Stimulated activated CD4-positive, alpha-beta T cell treated with anti-CD3 and anti-CD28 coated beads, TNF-alpha, amount 100 ng/mL, for 4 hours (primary cell): ENCODE measurements around the gene NUDT16L1.

Source experiments
- DNase-seq, 3 experiments: peaks; one replicate each; pipeline ENCODE4 v3.0.0-alpha.2; 2020; ENCODE audit warnings: low read depth in 3 of 3

Gene NUDT16L1

DNA sequence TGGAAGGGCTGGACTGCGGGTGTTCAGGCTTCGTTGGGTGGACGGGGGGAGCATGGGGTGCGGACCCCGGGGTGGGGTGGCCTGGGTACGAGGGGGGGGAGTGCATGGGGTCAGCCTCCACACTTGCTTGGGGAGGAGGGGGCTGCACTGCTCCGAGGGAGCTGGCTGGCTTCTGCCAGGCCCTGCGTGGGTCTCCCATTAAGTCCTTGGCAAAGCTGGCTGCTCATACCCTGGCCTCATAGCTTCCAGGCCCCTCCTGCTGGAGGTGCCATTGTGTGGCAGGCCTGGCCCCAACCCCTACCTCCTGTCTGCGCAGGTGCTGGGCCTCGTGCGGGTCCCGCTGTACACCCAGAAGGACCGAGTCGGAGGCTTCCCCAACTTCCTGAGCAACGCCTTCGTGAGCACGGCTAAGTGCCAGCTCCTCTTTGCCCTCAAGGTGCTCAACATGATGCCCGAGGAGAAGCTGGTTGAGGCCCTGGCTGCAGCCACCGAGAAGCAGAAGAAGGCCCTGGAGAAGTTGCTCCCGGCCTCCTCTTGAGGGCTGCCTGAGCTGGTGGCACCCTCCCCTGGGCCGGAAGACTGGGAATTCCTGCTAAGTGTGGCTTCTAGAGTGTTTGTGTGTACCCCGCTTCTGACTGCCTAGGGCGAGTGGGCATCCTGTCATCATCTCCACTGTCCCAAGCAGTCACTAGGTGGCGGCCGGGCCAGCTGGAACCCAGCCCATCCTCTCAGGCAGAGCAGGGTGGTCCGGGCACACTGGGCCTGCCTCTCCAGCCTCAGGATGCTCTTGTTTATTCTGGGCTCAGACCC is 1.5 kb downstream of the NUDT16L1 start:
- no peak for DNase-seq

- DNase-seq: no peak
Observed at GRCh38 chr16:4695473-4696171, 2.3 kb downstream of the NUDT16L1 start.

GRCh38 chr16:4696172-4696904 is 3.0 kb downstream of the NUDT16L1 start:
- DNase-seq: no peak

DNA sequence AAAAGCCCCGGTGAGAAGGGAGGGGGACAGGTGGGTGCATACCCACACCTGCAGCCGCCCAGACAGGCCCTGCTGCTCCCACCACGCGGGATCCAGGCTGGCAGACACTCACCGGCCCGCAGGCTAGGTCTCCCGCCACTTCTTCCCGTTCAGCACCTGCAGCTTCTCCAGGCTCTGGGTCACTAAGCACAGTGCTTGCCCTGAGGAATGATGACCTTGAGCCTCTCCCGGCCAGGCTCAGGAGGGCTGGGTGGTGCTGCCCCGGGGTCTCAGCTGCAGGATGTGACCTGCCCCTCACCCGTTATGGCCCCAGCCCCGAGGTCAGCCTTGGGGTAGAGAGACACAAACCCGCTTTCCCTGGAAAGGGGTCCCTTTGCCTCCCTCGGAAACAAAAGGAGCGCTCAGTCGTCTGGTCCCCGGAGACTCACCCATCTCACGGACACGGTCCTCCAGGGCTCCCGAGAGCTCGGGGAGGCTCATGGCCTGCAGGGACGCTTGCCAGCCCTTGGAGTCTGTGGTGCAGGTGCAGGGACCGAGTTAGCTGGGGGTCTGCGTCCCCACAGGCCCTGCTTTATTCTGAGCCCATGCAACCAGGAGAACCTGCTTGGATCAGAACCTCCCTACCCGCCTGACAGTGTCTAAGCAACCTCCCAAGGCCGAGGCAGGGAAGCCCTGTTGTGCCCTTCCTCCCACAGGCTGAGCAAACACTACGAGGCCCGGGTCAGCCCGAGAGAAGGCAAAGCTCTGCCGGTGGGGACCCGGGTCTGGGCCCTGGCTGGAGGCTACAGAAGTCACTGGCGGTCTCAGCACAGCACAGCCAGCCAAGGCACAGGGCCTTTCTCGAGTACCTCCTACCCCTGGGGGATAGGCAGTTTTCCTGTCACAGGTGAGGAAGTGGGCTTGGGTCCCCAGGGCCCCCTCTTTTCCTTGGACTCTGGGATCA is 3.8 kb downstream of the NUDT16L1 start:
- DNase-seq: no peak

- DNase-seq: no peak
Observed at GRCh38 chr16:4697848-4698291, 4.5 kb downstream of the NUDT16L1 start.

DNA sequence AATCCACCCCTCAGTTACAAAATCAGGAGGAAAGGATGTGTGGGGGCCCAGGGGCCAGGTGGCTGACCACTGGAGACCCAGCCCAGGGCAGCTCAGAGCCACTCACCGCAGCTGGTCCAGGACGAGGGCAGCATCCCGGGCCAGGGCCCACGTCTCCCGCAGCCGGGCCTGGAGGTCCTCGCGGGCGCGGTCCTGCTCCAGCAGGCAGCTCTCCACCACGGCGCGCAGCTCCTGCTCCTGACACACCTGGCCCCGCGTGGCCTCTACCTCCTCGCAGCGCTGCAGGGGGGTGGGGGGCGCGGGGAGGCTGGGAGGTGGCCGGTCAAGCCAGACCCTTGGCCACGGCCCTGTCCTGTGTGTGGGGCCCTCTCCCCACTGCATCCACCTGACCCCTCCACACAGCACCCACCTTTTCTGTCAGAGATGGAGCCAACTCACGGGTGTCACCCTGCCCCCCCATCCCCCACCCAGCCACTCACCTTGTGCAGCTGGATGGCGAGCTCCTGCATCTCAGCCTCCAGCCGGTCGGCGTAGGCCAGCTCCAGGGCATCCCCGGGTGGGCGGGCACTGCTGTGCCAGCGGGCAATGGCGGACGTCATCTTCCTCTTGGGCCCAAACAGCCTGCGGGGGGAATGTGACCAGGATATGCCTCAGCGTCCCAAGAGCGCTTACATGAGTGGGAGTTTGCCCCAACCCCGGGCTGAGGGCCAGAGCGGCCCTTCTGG is 5.1 kb downstream of the NUDT16L1 start:
- no peak for DNase-seq

GRCh38 chr16:4699046-4699556 is 5.7 kb downstream of the NUDT16L1 start:
- no peak for DNase-seq

DNA sequence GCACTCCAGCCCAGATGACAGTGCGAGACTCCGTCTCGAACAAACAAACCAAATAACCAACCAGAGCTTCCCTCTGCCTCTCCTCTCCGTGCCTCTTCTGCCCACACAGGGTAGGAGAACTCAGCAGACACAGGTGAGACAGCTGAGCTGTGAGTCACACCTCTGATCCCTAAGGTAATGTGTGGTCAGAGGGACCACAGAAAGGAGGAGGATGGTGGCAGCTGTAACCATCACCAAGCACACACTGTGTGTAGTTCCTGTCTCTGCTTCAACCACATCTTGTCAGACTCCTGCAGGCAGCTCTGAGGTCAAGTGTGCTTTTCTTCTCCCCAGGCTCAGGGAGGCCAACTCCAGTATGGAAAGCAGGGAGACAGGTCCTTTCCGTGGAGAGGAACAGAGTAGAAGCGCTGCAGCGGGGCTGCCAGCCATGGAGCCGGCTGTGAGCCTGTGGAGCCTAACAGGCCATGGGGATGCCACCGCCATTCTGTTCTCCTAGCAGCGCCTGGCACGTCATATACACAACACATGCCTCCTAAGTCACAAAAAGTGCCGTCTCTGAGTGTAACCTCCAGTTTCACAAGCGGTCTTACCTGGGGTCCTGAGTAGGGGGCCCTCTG is 7.1 kb downstream of the NUDT16L1 start:
- DNase-seq: no peak

- DNase-seq: no peak
Observed at GRCh38 chr16:4700997-4701743, 7.8 kb downstream of the NUDT16L1 start.

- DNase-seq: no peak
Observed at GRCh38 chr16:4701791-4702465, 8.6 kb downstream of the NUDT16L1 start.

- no peak for DNase-seq
Observed at GRCh38 chr16:4702466-4702808, 9.1 kb downstream of the NUDT16L1 start.

- no peak for DNase-seq
Observed at GRCh38 chr16:4703906-4704305, 10.5 kb downstream of the NUDT16L1 start.

GRCh38 chr16:4704491-4704890 is 11.1 kb downstream of the NUDT16L1 start:
- DNase-seq: no peak

- no peak for DNase-seq
Observed at GRCh38 chr16:4704913-4705312, 11.6 kb downstream of the NUDT16L1 start.

- DNase-seq: no peak
Observed at GRCh38 chr16:4706871-4707270, 13.5 kb downstream of the NUDT16L1 start.

GRCh38 chr16:4709481-4709880 is 16.1 kb downstream of the NUDT16L1 start:
- no peak for DNase-seq

- DNase-seq: no peak
Observed at GRCh38 chr16:4713663-4714501, 20.5 kb downstream of the NUDT16L1 start.

DNA sequence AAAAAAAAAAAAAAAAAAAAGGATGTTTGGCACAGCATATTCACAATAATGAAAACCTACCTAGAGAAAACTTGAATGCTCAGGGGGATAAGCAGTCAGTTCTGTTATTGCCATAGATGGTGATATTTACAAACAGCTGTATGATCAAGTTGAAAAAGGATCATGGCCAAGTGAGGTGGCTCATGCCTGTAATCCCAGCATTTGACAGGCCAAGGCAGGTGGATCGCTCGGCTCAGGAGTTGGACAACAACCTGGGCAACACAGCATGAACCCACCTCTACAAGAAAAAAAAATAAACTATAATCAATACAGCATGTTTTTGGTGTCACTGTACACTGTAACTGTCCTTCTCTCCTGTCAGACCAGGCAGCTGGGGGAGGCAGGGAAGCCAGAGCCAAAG is 21.6 kb downstream of the NUDT16L1 start:
- no peak for DNase-seq
